Measurements from ENCODE around the gene ITGA6.
"Not testable (repeated sequence)": the region's sequence is repeated elsewhere in the genome, so short reads cannot be mapped to it uniquely, and the experiment has no call there.

The ITGA6 gene

DNA sequence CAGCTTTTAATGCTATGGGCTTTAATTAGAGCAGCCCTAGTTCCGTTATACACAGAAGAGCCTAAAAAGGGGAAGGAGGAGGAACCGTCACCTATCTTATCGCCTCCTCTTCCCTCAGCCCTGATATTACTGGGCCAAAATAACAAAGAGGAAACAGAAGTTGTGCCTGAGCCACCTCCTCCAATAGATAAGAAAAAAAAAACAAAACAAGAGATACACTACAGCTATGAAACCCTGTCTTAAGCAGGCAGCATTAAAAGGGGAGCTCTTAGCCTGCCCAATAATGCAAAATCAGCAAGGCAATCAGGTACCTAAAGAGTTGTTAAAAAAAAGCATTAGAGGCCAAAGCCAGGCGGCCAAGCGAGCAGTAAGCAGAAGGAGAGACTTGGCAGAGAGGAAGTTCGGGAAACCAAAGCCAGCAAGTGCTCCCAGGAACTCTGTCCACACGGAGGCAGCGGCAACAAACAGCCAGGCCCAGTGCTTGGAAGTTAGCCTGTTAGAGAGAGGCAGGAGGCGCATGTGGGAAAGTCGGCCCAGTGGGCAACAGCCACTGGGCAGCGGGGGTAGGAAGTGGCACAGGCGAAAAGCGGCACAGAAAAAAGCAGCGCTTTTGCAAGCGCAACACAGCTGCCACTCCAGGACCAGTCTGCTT lies 86.7 kb downstream of the ITGA6 start:
- Mint-ChIP-seq H3K27me3 (no peaks in the 10 kb centered on the region), H3K4me1 (peaks cover 26% of the 10 kb centered on the region), H3K4me3 (peak overlapping the region; percentile 56), H3K27ac (peak overlapping the region; percentile 9), H3K9me3 (peaks cover 2% of the 10 kb centered on the region), H3K36me3 (peaks cover 2% of the 10 kb centered on the region)
- DNase-seq (ENCODE audit: low spot score in 2 of 2) (no peak), ATAC-seq (ENCODE audit: low read depth) (peak; percentile 70)

DNA sequence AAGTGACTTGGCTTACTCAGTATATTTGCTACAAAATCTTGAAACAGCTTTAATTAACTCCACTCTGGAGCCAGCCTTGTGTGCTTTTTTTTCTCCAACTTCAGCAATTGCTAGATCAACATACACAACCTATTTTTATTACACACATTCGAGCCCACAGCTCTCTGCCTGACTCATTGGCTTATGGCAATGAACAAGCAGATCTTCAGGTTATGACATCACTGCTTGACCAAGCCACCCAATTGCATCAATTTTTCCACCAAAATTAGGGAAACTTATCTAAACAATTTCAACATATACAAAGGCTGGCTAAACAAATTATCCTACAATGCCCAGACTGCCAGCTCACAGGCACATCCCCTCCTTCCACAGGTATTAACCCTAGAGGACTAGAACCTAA lies 88.9 kb downstream of the ITGA6 start:
- DNase-seq (ENCODE audit: low spot score in 2 of 2) (no peak), ATAC-seq (ENCODE audit: low read depth) (no peak)
- Mint-ChIP-seq H3K36me3 (peaks cover 12% of the 10 kb centered on the region), H3K9me3 (peaks cover 7% of the 10 kb centered on the region), H3K4me1 (peaks cover 12% of the 10 kb centered on the region), H3K27ac (no peak overlapping the region), H3K4me3 (no peak overlapping the region), H3K27me3 (no peaks in the 10 kb centered on the region)

DNA sequence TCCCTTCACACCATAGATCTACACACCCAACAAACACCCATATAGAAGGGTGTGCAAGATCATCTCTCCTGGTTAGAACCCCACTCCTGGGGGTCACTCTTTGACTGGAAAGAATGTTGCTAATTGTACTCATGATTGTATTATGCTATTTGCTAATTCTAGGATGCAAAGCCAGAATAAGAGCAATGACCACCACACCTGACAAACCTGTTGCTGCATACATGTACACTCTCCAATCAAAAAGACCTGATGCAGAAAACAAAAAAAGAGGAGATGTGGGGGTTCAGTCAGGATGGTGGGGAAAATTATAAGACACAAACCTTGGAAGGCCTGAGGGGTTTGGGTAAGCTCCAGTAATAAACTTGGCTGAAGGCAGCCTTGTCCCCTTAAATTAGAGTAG lies 91.6 kb downstream of the ITGA6 start:
- Mint-ChIP-seq H3K27ac (no peak overlapping the region), H3K36me3 (peaks cover 10% of the 10 kb centered on the region), H3K4me1 (peaks cover 5% of the 10 kb centered on the region), H3K27me3 (no peaks in the 10 kb centered on the region), H3K9me3 (peaks cover 7% of the 10 kb centered on the region), H3K4me3 (no peak overlapping the region)
- no peak for DNase-seq (ENCODE audit: low spot score in 2 of 2)
- ATAC-seq (ENCODE audit: low read depth), result no peak

DNA sequence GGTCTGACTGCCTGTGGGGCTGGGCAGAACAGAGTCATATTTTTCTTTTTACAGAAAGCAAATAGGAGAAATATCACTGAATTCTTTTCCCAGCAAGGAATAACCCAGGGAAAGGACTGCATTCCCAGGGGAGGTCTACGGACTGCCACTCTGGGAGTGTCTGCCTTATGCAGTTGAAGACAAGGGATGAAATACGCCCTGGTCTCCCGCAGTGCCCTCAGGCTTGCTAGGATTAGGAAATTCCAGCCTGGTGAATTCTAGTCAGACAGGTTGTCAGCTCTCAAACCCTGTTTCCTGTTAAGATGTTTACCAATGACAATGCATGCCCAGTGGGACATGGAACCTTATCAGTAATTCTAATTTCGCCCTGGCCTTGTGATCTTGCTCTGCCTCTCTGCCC lies 98.2 kb downstream of the ITGA6 start:
- Mint-ChIP-seq H3K27me3 (no peaks in the 10 kb centered on the region), H3K9me3 (peaks cover 9% of the 10 kb centered on the region), H3K27ac (no peak overlapping the region), H3K4me1 (no peaks in the 10 kb centered on the region), H3K36me3 (peaks cover 21% of the 10 kb centered on the region), H3K4me3 (no peak overlapping the region)
- no peak for ATAC-seq (ENCODE audit: low read depth)
- no peak for DNase-seq (ENCODE audit: low spot score in 2 of 2)

DNA sequence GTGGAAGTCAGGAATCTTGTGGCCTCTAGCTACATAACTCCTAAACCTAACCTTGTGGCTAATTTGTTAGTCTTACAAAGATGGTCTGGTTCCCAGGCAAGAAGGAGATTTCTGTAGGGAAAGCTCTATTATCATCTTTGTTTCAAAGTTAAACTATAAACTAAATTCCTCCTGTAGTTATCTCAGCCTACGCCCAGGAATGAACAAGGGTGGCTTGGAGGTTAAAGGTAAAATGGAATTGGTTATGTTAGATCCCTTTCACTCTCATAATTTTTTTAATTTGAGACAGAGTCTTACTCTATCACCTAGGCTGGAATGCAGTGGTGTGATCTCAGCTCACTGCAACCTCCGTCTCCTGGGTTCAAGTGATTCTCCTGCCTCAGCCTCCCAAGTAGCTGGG lies 103.9 kb downstream of the ITGA6 start:
- no peak for ATAC-seq (ENCODE audit: low read depth)
- H3K27me3 Mint-ChIP-seq, result no peaks in the 10 kb centered on the region

DNA sequence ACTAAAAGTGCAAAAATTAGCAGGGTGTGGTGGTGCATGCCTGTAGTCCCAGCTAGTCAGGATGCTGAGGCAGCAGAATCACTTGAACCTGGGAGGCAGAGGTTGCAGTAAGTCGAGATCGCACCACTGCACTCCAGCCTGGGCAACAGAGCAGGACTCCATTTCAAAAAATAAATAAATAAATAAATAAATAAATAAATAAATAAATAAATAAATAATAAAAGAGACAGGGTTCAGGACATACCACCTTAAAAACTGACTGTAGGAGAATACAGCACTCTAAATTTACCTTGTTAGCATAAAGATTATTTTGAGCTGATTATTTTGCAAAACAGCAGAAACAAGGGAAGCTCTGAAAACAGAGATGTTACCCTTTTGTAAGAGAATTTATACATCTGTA lies 105.1 kb downstream of the ITGA6 start:
- not testable (repeated sequence) for H3K4me3 Mint-ChIP-seq; H3K27ac Mint-ChIP-seq; DNase-seq (ENCODE audit: low spot score in 2 of 2); ATAC-seq (ENCODE audit: low read depth); H3K27me3 Mint-ChIP-seq; H3K4me1 Mint-ChIP-seq
- peaks cover 17% of the 10 kb centered on the region for H3K9me3 Mint-ChIP-seq
- H3K36me3 Mint-ChIP-seq, result peaks cover 48% of the 10 kb centered on the region

More for the DNA sequence above, 103.9 kb downstream of the ITGA6 start:
- peaks cover 14% of the 10 kb centered on the region for H3K9me3 Mint-ChIP-seq
- H3K4me1 Mint-ChIP-seq, result no peaks in the 10 kb centered on the region
- H3K27ac Mint-ChIP-seq, result no peak overlapping the region
- H3K36me3 Mint-ChIP-seq, result peaks cover 41% of the 10 kb centered on the region
- DNase-seq (ENCODE audit: low spot score in 2 of 2), result no peak
- no peak overlapping the region for H3K4me3 Mint-ChIP-seq

DNA sequence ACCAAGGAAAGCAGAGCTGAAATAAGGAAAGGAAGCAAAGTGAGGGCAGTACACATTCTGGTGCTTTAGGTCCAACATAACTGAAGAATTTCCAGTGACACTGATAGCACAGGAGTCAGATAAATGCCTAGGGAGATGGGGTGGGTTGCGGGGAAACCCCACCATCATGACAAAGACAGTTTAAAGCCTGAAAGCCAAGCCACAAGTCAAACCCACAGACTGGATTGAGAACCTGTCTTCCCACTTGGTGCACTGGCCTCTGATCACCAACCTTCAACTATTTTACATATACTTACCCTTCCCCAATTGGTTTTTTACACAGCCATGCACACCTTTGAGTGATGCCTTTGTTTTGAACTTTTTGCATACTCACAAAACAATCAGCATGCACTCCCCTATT lies 106.3 kb downstream of the ITGA6 start:
- H3K4me1 Mint-ChIP-seq, result no peaks in the 10 kb centered on the region
- no peak for DNase-seq (ENCODE audit: low spot score in 2 of 2)
- no peak for ATAC-seq (ENCODE audit: low read depth)
- H3K27me3 Mint-ChIP-seq, result no peaks in the 10 kb centered on the region
- peaks cover 45% of the 10 kb centered on the region for H3K36me3 Mint-ChIP-seq
- no peak overlapping the region for H3K4me3 Mint-ChIP-seq
- H3K27ac Mint-ChIP-seq, result no peak overlapping the region
- H3K9me3 Mint-ChIP-seq, result peaks cover 17% of the 10 kb centered on the region

DNA sequence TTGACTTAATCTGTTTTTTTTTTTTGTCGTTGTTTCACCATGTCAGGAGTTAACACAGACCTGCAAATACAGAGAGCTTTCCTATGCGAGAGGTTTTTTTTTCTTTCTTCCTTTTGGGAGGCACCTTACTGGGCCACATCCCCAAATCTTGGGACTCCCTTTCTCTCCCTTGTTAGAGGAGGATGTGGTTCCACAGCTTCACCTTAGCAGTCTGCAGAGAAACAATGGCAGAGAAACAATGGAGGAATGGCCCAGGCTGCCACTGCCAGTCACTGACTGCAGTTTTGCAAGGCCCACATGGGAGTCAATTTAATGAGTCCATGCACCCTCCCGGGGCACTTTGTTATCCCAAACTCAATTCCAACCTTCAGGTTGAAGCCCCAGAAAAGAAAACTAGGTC lies 107.7 kb downstream of the ITGA6 start:
- Mint-ChIP-seq H3K4me1 (no peaks in the 10 kb centered on the region), H3K36me3 (peaks cover 40% of the 10 kb centered on the region), H3K27ac (no peak overlapping the region), H3K9me3 (peaks cover 14% of the 10 kb centered on the region), H3K27me3 (no peaks in the 10 kb centered on the region), H3K4me3 (no peak overlapping the region)
- ATAC-seq (ENCODE audit: low read depth) (no peak), DNase-seq (ENCODE audit: low spot score in 2 of 2) (no peak)

DNA sequence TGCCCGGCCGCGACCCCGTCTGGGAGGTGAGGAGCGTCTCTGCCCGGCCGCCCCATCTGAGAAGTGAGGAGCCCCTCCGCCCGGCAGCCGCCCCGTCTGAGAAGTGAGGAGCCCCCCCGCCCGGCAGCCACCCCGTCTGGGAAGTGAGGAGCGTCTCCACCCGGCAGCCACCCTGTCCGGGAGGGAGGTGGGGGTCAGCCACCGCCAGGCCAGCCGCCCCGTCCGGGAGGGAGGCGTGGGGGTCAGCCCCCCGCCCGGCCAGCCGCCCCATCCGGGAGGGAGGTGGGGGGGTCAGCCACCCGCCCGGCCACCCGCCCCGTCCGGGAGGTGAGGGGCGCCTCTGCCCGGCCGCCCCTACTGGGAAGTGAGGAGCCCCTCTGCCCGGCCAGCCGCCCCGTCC lies 110.5 kb downstream of the ITGA6 start:
- DNase-seq (ENCODE audit: low spot score in 2 of 2); ATAC-seq (ENCODE audit: low read depth); H3K4me1 Mint-ChIP-seq; H3K4me3 Mint-ChIP-seq; H3K27ac Mint-ChIP-seq; H3K27me3 Mint-ChIP-seq: not testable (repeated sequence)
- Mint-ChIP-seq H3K36me3 (peaks cover 37% of the 10 kb centered on the region), H3K9me3 (peaks cover 15% of the 10 kb centered on the region)

DNA sequence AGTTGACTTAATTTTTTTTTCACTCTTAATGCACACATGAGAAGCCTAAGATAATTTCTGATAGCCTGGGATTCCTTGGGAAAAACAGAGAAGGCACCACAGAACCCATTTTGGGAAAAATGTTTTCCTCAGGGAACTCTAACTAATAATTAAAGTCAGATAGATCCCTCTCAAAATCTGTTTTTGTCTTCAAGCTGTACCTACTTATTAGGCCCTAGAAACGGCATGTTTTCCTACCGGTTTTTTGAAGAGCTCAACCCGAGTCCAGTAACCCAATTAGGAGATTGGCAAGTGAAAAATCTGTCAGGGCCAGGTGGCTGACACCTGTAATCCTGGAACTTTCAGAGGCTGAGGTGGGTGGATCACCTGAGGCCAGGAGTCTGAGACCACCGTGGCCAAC lies 112.4 kb downstream of the ITGA6 start:
- Mint-ChIP-seq H3K36me3 (peaks cover 39% of the 10 kb centered on the region), H3K27me3 (no peaks in the 10 kb centered on the region), H3K4me3 (no peak overlapping the region), H3K9me3 (peaks cover 21% of the 10 kb centered on the region), H3K4me1 (no peaks in the 10 kb centered on the region), H3K27ac (no peak overlapping the region)
- DNase-seq (ENCODE audit: low spot score in 2 of 2), result no peak
- ATAC-seq (ENCODE audit: low read depth), result no peak

DNA sequence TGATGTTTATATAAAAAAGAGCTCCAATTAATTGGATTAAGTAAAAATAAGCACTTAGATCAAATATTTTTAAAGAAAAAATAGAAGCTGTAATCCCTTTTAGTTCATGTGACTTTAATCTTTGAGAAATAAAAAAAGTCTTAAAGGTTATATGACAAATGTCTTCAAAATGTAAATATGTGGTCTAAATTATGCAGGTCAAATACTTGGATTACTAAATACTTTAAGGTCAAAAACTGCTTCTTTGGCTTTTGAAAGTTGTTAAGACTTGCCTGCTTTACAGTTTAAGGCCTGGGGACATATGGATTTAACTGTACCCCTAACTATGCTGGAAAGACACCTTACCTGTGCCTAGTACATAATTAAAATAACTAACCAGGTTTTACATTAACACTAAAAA lies 113.0 kb downstream of the ITGA6 start:
- H3K36me3 Mint-ChIP-seq, result peaks cover 36% of the 10 kb centered on the region
- no peaks in the 10 kb centered on the region for H3K27me3 Mint-ChIP-seq
- H3K9me3 Mint-ChIP-seq, result peaks cover 20% of the 10 kb centered on the region
- no peak overlapping the region for H3K27ac Mint-ChIP-seq
- H3K4me1 Mint-ChIP-seq, result peaks cover 2% of the 10 kb centered on the region
- DNase-seq (ENCODE audit: low spot score in 2 of 2) (no peak), ATAC-seq (ENCODE audit: low read depth) (no peak)
- no peak overlapping the region for H3K4me3 Mint-ChIP-seq

DNA sequence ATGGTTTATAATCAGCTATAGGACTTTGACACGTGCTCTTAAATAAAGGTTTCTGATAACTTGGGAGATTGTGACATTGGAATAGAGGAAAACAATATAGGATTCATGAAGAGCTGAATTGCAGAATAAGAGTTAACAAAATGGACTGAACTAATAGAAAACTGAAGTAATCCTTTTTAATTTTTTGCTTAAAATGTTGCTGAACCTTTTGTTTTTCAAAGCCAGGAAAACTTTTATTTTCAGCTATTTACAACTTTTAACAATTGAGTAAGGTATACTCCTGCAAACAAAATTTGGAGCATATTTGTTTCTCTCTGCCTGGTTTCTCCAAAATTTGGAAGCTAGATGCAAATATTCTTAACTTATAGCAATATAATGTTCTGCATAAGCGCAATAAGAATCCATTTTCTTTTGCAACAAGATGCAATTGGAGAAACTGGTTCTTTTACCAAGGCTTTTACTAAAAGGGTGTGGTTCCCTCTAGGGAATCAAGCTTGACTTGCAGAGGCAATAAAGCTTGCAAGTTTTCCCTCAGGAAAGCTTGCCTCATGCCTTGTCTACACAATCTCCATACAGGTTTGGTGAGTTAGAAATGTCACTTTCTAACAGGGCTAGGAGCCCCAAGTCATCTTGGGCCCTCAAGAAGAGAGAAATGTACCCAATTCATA lies 118.2 kb downstream of the ITGA6 start:
- H3K36me3 Mint-ChIP-seq, result peaks cover 30% of the 10 kb centered on the region
- peaks cover 23% of the 10 kb centered on the region for H3K9me3 Mint-ChIP-seq
- no peaks in the 10 kb centered on the region for H3K27me3 Mint-ChIP-seq
- H3K27ac Mint-ChIP-seq, result no peak overlapping the region
- no peak for DNase-seq (ENCODE audit: low spot score in 2 of 2)
- H3K4me1 Mint-ChIP-seq, result peaks cover 5% of the 10 kb centered on the region
- no peak overlapping the region for H3K4me3 Mint-ChIP-seq
- no peak for ATAC-seq (ENCODE audit: low read depth)

DNA sequence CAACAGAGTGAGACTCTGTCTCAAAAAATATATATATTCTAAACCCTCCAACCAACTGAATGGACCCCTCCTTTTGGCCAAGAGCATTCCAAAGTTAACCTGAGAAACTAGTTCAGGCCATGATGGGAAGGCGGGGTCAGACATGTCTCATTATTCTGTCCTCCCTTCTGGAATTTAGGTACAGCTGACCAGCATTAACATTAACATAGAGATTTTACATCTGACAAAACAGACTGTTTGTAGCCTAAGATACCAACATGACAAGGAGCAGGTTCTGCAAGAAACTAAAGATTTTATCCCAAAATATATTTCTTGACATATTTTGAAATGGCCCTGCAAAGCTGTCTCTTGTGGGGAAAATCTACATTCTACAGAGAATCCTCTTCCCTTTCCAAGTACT lies 121.7 kb downstream of the ITGA6 start:
- DNase-seq (ENCODE audit: low spot score in 2 of 2) (no peak), ATAC-seq (ENCODE audit: low read depth) (no peak)
- Mint-ChIP-seq H3K27ac (no peak overlapping the region), H3K27me3 (no peaks in the 10 kb centered on the region), H3K9me3 (peaks cover 8% of the 10 kb centered on the region), H3K36me3 (peaks cover 12% of the 10 kb centered on the region), H3K4me3 (no peak overlapping the region), H3K4me1 (peaks cover 8% of the 10 kb centered on the region)

DNA sequence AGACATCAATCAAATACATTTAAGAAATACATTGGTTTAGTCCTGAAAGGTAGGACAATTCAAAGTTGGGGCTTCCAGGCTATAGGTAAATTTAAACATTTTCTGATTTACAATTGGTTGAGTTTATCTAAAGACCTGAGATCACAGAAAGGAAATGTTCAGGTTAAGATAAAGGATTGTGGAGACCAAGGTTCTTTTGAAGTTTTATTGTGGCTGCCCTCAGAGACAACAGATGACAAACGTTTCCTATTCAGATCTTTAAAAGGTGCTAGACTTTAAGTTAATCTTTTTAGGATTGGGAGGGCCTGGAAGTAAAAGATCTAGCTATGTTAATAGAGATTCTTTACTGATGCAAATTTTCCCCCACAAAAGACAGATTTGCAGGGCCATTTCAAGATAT lies 122.4 kb downstream of the ITGA6 start:
- not testable (repeated sequence) for H3K27ac Mint-ChIP-seq; ATAC-seq (ENCODE audit: low read depth); H3K36me3 Mint-ChIP-seq; H3K27me3 Mint-ChIP-seq; H3K9me3 Mint-ChIP-seq; H3K4me3 Mint-ChIP-seq; DNase-seq (ENCODE audit: low spot score in 2 of 2)
- peaks cover 10% of the 10 kb centered on the region for H3K4me1 Mint-ChIP-seq

DNA sequence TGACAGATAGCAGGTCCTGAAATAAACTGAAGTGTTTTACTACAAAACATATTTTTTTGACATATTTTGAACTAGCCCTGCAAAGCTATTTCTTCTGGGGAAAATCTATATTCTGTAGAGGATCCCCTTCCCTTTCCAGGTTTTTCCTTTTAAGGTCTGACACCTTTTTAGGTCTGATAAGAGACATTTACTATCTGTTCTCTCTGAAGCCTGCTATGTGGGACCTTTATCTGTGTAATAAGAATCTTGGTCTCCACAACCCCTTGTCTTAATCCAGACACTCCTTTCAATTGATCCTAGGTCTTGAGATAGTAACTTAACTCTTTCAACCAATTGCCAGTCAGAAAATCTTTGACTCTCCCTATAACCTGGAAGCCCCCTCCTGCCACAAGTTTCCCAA lies 123.0 kb downstream of the ITGA6 start:
- Mint-ChIP-seq H3K4me3 (no peak overlapping the region), H3K36me3 (peaks cover 7% of the 10 kb centered on the region), H3K27me3 (no peaks in the 10 kb centered on the region), H3K4me1 (peaks cover 12% of the 10 kb centered on the region), H3K9me3 (peaks cover 6% of the 10 kb centered on the region), H3K27ac (no peak overlapping the region)
- ATAC-seq (ENCODE audit: low read depth) (no peak), DNase-seq (ENCODE audit: low spot score in 2 of 2) (no peak)

Data from memory B cell (primary cell).